Endothelial cell of umbilical vein (primary cell): ENCODE data around the gene PVRIG. TPM values are rescaled to one million over a fixed set of nuclear protein-coding genes. Genes with fewer than 3 reads are reported as not detected.
"Not testable (repeated sequence)": the region's sequence is repeated elsewhere in the genome, so short reads cannot be mapped to it uniquely, and the experiment has no call there.

Experiments used
- BruUV-seq: library from RNA; stranded (reverse); fragments of 400-500 nt; replicated peaks from 2 replicates; lab custom pipeline; 2021; lab: Mats Ljungman, UMichigan
- CTCF ChIA-PET: fragments of 300-600, 350-600 bp; sonication (Branson Sonifier 250); formaldehyde crosslinking; loops from one replicate; lab custom pipeline; 2021; ENCODE audit warnings: antibody characterized with exemption, inconsistent platforms; lab: Charles Lee
- POLR2A ChIA-PET: fragments of 300-600, 350-600 bp; sonication (Branson Sonifier 250); formaldehyde crosslinking; loops from one replicate; lab custom pipeline; 2021; ENCODE audit warnings: antibody characterized with exemption, inconsistent platforms; lab: Charles Lee
- DNase-seq: peaks from one replicate; pipeline ENCODE4 v3.0.0-alpha.2; 2011; ENCODE audit warnings: low read depth, low spot score
- FAIRE-seq: peaks from 2 replicates; lab custom pipeline; 2011; peaks lifted over from hg19 to GRCh38; lab: Jason Lieb, UNC
- H2AFZ ChIP-seq: 2 replicates; pipeline ENCODE4 v1.6.0; 2012; ENCODE audit warnings: low read depth, low read length, control low read depth, inconsistent platforms
- H3K27ac ChIP-seq: 2 replicates; pipeline ENCODE4 v1.5.1; 2011; ENCODE audit warnings: low read depth, mild to moderate bottlenecking, control low read depth, low read length, moderate library complexity; ENCODE audit not compliant: insufficient read depth
- H3K27me3 ChIP-seq, 2 experiments: 2 replicates each; pipeline versions ENCODE4 v1.6.0 to v1.6.1; 2011; ENCODE audit warnings: low read length in 2 of 2, mixed read lengths in 1 of 2; ENCODE audit not compliant: control insufficient read depth in 2 of 2, insufficient read depth in 2 of 2
- H3K36me3 ChIP-seq, 2 experiments: 2 replicates in 1 of 2; 3 replicates in 1 of 2; pipeline ENCODE4 v1.5.1; 2011; ENCODE audit warnings: low read length in 2 of 2, mild to moderate bottlenecking in 1 of 2, moderate library complexity in 1 of 2; ENCODE audit not compliant: control insufficient read depth in 2 of 2, insufficient read depth in 2 of 2; ENCODE audit errors: extremely low read depth in 1 of 2
- H3K4me1 ChIP-seq: 3 replicates; pipeline ENCODE4 v1.5.1; 2011; ENCODE audit warnings: mild to moderate bottlenecking, low read length; ENCODE audit not compliant: control insufficient read depth, insufficient read depth; ENCODE audit errors: extremely low read depth
- H3K4me2 ChIP-seq: 2 replicates; pipeline ENCODE4 v1.6.1; 2011; ENCODE audit warnings: low read length, control low read depth, mixed read lengths; ENCODE audit not compliant: insufficient read depth
- H3K4me3 ChIP-seq, 3 experiments: fragments of 200-600 bp in 1 of 3; sonication (generic), shearing (Covaris generic) in 1 of 3; replicated peaks in 1 of 3; 2 replicates each; pipeline ENCODE4 v1.5.1; 2011 to 2016; ENCODE audit warnings: control low read depth in 3 of 3, low read length in 3 of 3, mild to moderate bottlenecking in 2 of 3, inconsistent platforms in 1 of 3, low read depth in 1 of 3, moderate library complexity in 1 of 3; ENCODE audit not compliant: insufficient read depth in 1 of 3
- H3K79me2 ChIP-seq: 2 replicates; pipeline ENCODE4 v1.6.0; 2012; ENCODE audit warnings: low read length, inconsistent platforms; ENCODE audit not compliant: control insufficient read depth, insufficient read depth
- H3K9ac ChIP-seq: replicated peaks from 2 replicates; pipeline ENCODE3; 2011; ENCODE audit warnings: low read length, control low read depth; ENCODE audit not compliant: insufficient read depth; ENCODE audit errors: extremely low read depth
- H3K9me1 ChIP-seq: replicated peaks from 3 replicates; pipeline ENCODE4 v1.6.0; 2011; ENCODE audit warnings: mild to moderate bottlenecking, low read length; ENCODE audit not compliant: control insufficient read depth, insufficient read depth; ENCODE audit errors: extremely low read depth
- H3K9me3 ChIP-seq: replicated peaks from 2 replicates; pipeline ENCODE4 v1.5.1; 2012; ENCODE audit warnings: low read length, inconsistent platforms; ENCODE audit not compliant: control insufficient read depth, insufficient read depth
- H4K20me1 ChIP-seq: replicated peaks from 2 replicates; pipeline ENCODE3; 2011; ENCODE audit warnings: mild to moderate bottlenecking, low read length; ENCODE audit not compliant: control insufficient read depth, insufficient read depth; ENCODE audit errors: extremely low read depth
- EZH2 ChIP-seq: IDR thresholded peaks from 2 replicates; pipeline ENCODE4 v1.6.1; 2012; ENCODE audit warnings: borderline replicate concordance, low read depth, mild to moderate bottlenecking, moderate library complexity, low read length, inconsistent platforms; ENCODE audit not compliant: severe bottlenecking
- GATA2 ChIP-seq: IDR thresholded peaks from 2 replicates; pipeline ENCODE4 v1.7.0; 2011; ENCODE audit warnings: low read depth, mild to moderate bottlenecking, moderate library complexity, mixed read lengths, low read length; ENCODE audit not compliant: insufficient read length, insufficient read depth
- JUN ChIP-seq: IDR thresholded peaks from 2 replicates; pipeline ENCODE4 v1.6.1; 2011; ENCODE audit warnings: borderline replicate concordance, low read depth; ENCODE audit not compliant: insufficient read length, insufficient read depth
- dilution Hi-C: fragments of 300-500 bp; cut with MboI; formaldehyde crosslinking; loops from one replicate; pipeline ENCODE4 v1.15.0; 2019; ENCODE audit warnings: low sequenced_read_pairs; ENCODE audit not compliant: extremely low pct_ligation_motif_present
- intact Hi-C: fragments of 100-400 bp; cut with micrococcal nuclease; formaldehyde crosslinking; loops from one replicate; pipeline ENCODE4 v1.10.0; 2022
- polyA plus RNA-seq, 4 experiments: library from polyadenylated mRNA; depleted of rRNA in 3 of 4; stranded (reverse) in 3 of 4; unstranded in 1 of 4; fragments of >200 nt; gene quantifications; 2 replicates each; pipeline versions ENCODE4 v1.2.1 to v1.2.3, GENCODE V29; 2011 to 2012; ENCODE audit warnings: missing spikeins in 1 of 4
- total RNA-seq: library from RNA; stranded (reverse); gene quantifications from 2 replicates; pipeline ENCODE4 v1.2.3, GENCODE V29; 2021
- TF ChIP-seq, protein P1 (sequence below), 2 donors: IDR thresholded peaks; 1 replicate in 1 of 2; 2 replicates in 1 of 2; pipeline ENCODE4 v1.5.1; 2011; ENCODE audit warnings: low read length in 2 of 2, mild to moderate bottlenecking in 2 of 2, moderate library complexity in 2 of 2, control low read depth in 1 of 2, inconsistent platforms in 1 of 2, low read depth in 1 of 2; ENCODE audit not compliant: insufficient read depth in 1 of 2; ENCODE audit errors: extremely low read depth in 1 of 2
- TF ChIP-seq, protein P2 (sequence below): IDR thresholded peaks from 2 replicates; pipeline ENCODE4 v1.6.1; 2011; ENCODE audit not compliant: insufficient read depth, insufficient read length

Gene PVRIG
- total and polyA plus RNA-seq, 2 donors (not counting 3 experiments of a cell fraction or from before 2014, with no cell fraction given): 0.80 TPM; not detected in 1

DNA sequence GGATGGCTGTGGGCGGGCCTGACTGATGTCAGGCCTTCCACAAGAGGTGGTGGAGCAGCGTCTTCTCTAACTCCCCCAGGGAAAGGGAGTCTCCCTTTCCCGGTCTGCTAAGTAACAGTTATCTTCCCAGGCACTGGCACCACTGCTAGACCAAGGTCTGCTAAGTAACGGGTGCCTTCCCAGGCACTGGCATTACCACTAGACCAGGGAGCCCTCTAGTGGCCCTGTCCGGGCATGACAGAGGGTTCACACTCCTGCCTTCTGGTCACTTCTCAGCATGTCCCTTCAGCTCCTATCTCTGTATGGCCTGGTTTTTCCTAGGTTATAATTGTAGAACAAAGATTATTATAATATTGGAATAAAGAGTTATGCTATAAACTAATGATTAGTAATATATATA, 1.8 kb upstream of the PVRIG start:
- intact Hi-C loops: loop anchor here (2.0 kb wide), 1 partner anchor 127 kb away; no protein-coding TSS in a partner anchor
- H3K9ac ChIP-seq, H3K36me3 ChIP-seq, H4K20me1 ChIP-seq, H2AFZ ChIP-seq, dilution Hi-C loops, H3K27ac ChIP-seq, H3K9me1 ChIP-seq, BruUV-seq, H3K4me3 ChIP-seq, POLR2A ChIA-PET, H3K27me3 ChIP-seq, H3K4me2 ChIP-seq, H3K9me3 ChIP-seq, H3K79me2 ChIP-seq, H3K4me1 ChIP-seq: not testable (repeated sequence)
- CTCF ChIA-PET: interaction anchor here (0.8 to 3.7 kb wide), 4 partner anchors 18 to 88 kb away, joined by 4 to 79 read pairs (median 4); partner anchors contain the start of gene LAMTOR4
- FAIRE-seq (peak; percentile 92), DNase-seq (peak; percentile 41)
- TF ChIP-seq, protein P1, sequence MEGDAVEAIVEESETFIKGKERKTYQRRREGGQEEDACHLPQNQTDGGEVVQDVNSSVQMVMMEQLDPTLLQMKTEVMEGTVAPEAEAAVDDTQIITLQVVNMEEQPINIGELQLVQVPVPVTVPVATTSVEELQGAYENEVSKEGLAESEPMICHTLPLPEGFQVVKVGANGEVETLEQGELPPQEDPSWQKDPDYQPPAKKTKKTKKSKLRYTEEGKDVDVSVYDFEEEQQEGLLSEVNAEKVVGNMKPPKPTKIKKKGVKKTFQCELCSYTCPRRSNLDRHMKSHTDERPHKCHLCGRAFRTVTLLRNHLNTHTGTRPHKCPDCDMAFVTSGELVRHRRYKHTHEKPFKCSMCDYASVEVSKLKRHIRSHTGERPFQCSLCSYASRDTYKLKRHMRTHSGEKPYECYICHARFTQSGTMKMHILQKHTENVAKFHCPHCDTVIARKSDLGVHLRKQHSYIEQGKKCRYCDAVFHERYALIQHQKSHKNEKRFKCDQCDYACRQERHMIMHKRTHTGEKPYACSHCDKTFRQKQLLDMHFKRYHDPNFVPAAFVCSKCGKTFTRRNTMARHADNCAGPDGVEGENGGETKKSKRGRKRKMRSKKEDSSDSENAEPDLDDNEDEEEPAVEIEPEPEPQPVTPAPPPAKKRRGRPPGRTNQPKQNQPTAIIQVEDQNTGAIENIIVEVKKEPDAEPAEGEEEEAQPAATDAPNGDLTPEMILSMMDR (IDR thresholded peaks at IDR 0.05; ENCODE audit: extremely low read depth in 1 of 2, insufficient read depth in 1 of 2, low read depth in 1 of 2, low read length in 2 of 2): peak in 1 of 2 donors; percentile 46

DNA sequence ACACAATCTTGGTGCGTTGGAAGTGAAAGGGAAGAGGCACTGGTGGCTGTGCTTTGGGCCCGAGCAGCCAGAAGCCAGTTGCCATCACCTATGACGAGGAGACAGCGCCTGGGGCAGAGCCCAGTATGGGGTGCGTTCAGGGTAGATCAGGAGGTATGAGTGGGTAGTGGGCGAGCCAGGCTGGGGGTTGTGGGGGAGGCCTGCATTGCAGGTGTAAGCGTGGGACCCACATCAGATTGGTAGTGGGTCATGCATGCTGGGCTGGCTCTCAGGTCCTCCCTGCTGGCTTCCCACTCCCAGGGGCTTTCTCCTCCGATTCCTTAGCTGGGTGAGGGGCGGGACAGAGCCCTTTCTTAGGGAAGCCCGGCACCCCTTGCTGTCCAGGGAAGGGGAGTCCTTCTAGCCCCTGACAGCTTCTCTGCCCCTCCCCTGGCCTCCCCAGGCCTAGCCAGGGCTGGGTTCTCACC, 445 bp upstream of the PVRIG start:
- H3K9me3 ChIP-seq: no peaks in the 10 kb centered on the region
- dilution Hi-C loops: no loop called here
- H3K9ac ChIP-seq: no peak overlapping the region
- no peaks in the 10 kb centered on the region for H4K20me1 ChIP-seq
- H3K4me2 ChIP-seq: no peak overlapping the region
- H3K9me1 ChIP-seq: no peaks in the 10 kb centered on the region
- ChIA-PET CTCF (no interaction called here), POLR2A (no interaction called here)
- no peak overlapping the region for H3K27ac ChIP-seq
- H3K4me1 ChIP-seq: no peaks in the 10 kb centered on the region
- no peak overlapping the region for H3K4me3 ChIP-seq
- peaks cover 0 to 7% of the 10 kb centered on the region in 2 experiments for H3K36me3 ChIP-seq
- TF ChIP-seq, protein P2, sequence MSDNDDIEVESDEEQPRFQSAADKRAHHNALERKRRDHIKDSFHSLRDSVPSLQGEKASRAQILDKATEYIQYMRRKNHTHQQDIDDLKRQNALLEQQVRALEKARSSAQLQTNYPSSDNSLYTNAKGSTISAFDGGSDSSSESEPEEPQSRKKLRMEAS: no peak
- TF ChIP-seq EZH2: no peak
- no peak for TF ChIP-seq JUN
- no peak for TF ChIP-seq GATA2
- no peaks in the 10 kb centered on the region for H3K27me3 ChIP-seq
- no peak for DNase-seq
- H2AFZ ChIP-seq: no peak overlapping the region
- FAIRE-seq: no peak
- no peaks in the 10 kb centered on the region for H3K79me2 ChIP-seq
- intact Hi-C loops: loop anchor here (2.0 kb wide), 1 partner anchor 125 kb away; no protein-coding TSS in a partner anchor
- BruUV-seq: no TSS peak
